ENCODE data around the gene TBC1D16. TPM values are rescaled to one million over a fixed set of nuclear protein-coding genes. Genes with fewer than 3 reads are reported as not detected.

TBC1D16 gene
- total RNA-seq, 2 donors from 2014 or later, result 1.9 to 2.6 TPM

- ATAC-seq, result no peak
- no peaks in the 10 kb centered on the region for H3K9me3 ChIP-seq (ENCODE audit: control insufficient read depth, low read length, poor library complexity, severe bottlenecking)
- Mint-ChIP-seq H3K27ac (peak overlapping the region; percentile 41), H3K27me3 (peaks cover 4% of the 10 kb centered on the region), H3K4me1 (no peaks in the 10 kb centered on the region), H3K4me3 (no peak overlapping the region), H3K36me3 (ENCODE audit: low read depth) (peaks cover 2% of the 10 kb centered on the region)
- no peak for DNase-seq
Measured at GRCh38 chr17:80045703-80046102, 10.0 kb upstream of the TBC1D16 start.

GRCh38 chr17:80043963-80044362, 8.3 kb upstream of the TBC1D16 start:
- Mint-ChIP-seq H3K27ac (no peak overlapping the region), H3K4me3 (no peak overlapping the region), H3K4me1 (peaks cover 2% of the 10 kb centered on the region), H3K27me3 (peaks cover 4% of the 10 kb centered on the region), H3K36me3 (ENCODE audit: low read depth) (peaks cover 3% of the 10 kb centered on the region)
- no peaks in the 10 kb centered on the region for H3K9me3 ChIP-seq (ENCODE audit: control insufficient read depth, low read length, poor library complexity, severe bottlenecking)
- DNase-seq, result no peak
- no peak for ATAC-seq

DNA sequence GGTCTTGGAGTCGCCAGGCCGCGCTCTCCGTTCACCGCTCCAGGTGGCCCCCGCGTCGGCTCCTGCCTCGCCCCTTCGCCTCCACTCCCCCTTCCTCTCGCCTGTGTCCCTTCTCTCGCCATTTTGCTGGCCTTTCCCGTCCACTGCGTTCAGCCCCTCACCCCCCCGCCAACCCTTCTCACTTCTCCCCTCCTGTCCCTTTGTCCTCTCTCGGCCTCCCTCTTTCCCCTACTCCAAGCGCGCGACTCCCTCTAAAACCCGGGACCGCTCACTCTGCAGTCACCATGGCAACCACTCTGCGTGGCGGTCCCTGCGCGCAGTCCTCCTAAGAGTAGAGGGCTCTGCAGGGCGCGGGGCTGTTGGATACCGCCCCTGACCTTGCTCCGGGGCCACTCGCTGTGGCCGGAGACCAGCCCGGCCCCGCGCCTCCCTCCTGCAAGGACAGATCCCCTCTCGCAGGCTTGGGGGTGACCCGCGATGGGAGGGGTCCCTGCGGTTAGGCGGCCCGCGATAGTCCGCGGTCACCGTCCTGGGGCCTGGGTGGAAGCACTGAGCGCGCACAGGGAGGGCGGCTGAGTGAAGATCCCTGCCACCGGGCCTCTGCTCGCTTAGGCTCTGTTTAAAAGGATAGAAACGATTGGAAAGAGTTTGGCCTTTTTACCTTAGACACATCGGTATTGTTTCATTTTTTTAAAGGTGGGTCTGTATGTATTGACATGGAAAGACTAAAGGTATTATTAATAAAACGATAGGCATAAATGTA, 1.2 kb upstream of the TBC1D16 start:
- H3K9me3 ChIP-seq (ENCODE audit: control insufficient read depth, low read length, poor library complexity, severe bottlenecking), result no peaks in the 10 kb centered on the region
- peaks cover 15% of the 10 kb centered on the region for H3K4me1 Mint-ChIP-seq
- peaks cover 5% of the 10 kb centered on the region for H3K27me3 Mint-ChIP-seq
- H3K27ac Mint-ChIP-seq, result peak overlapping the region; percentile 91
- peak overlapping the region; percentile 94 for H3K4me3 Mint-ChIP-seq
- DNase-seq, result peak; percentile 14 to 22 (median 19)
- peak; percentile 27 for ATAC-seq
- peaks cover 2% of the 10 kb centered on the region for H3K36me3 Mint-ChIP-seq (ENCODE audit: low read depth)

DNA sequence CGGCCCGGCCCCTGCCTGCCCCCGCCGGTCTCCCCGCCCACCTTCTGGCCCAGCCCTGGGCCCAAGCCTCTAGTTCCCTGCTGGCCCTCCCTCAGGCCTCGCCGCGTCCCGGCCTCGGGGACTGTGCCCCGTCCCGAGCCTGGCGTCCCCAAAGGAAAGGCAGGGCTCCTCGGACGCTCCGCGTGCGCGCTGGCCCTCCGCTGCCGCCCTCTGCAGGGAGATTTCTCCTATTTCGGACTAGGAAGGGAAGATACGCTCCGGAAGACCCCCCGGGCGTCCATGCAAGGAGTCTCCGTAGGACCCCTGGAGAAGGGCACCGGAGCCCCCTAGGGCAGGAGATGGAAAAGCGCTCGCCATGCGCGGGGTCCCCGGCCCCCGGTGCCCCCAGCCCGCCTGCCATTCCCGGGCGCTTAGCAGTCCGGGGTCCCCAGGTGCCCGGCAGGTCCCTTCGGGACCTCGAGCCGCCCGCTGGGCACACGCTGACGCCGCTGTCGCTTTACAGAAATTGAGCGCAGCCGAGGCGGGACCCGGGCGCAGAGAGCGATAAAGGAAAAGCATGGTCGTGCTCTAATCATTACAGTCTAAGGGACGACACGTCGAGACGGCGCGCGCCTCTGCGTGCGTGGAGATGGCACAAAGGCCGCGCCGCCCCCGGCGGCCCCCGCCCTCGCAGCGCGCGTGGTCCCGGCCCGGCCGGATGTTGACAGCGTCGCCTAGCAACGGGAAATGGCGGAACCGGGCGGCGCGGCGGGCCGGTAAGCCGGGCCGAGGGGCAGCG, 454 bp upstream of the TBC1D16 start, which contains the start of gene CCDC40:
CCDC40 (plus strand) TSS at position 706 of the 778 bp plus-strand sequence; CDS start at position 727, 21 bp downstream.
- H3K27ac Mint-ChIP-seq, result peak within 1 kb of the TSS; percentile 91
- H3K27me3 Mint-ChIP-seq, result peaks cover 5% of the 10 kb centered on the region
- no peaks in the 10 kb centered on the region for H3K9me3 ChIP-seq (ENCODE audit: control insufficient read depth, low read length, poor library complexity, severe bottlenecking)
- peaks cover 19% of the 10 kb centered on the region for H3K4me1 Mint-ChIP-seq
- peak; percentile 64 to 79 (median 75) for DNase-seq
- H3K4me3 Mint-ChIP-seq, result peak within 1 kb of the TSS; percentile 94
- peaks cover 2% of the 10 kb centered on the region for H3K36me3 Mint-ChIP-seq (ENCODE audit: low read depth)
- ATAC-seq, result peak; percentile 87

DNA sequence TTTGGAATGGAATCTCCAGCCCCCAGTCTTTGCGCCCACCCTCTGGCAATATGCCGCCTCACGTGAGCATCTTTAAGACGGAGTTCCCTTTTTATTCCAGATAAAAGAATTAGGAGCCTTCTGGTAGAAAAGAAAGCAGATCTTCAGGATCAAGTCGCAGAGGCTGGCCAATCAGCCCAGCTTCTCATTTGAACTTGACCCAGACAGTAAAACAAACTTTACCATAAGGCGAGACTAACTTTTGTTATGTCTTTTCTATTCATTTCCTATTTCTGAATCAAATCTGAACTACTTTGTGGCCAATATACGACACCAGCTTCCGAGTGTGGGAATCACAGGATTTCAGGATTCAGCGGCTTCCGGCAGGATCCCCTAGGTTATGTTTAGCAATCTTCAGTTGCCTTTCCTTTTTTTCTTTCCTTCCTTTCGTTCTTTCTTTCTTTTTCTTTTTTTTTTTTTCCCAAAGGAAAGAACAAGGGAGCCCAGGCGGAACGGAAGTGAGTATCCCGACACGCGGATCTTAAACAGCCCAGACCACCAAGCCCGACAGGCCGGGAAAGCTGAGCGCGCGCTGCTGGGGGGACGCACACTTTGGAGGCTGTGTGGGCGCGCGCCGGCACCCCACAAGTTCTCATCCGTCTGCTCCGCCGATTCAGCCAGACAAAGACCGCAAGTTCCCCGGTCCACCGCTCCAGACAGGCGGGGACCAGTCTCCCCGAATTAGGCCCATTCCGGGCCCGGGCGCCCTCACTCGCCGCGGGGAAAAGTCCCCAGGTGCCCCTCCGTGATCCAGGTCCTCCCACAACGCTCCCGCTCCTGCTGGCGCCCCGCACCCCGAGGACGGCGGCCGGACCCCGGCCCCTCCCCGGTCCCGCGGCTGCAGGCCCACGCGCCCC, 633 bp downstream of the TBC1D16 start:
- H3K4me3 Mint-ChIP-seq, result peak overlapping the region; percentile 90
- H3K27ac Mint-ChIP-seq, result peak overlapping the region; percentile 53
- ATAC-seq, result peak; percentile 43
- peaks cover 5% of the 10 kb centered on the region for H3K27me3 Mint-ChIP-seq
- peaks cover 2% of the 10 kb centered on the region for H3K36me3 Mint-ChIP-seq (ENCODE audit: low read depth)
- peaks cover 19% of the 10 kb centered on the region for H3K4me1 Mint-ChIP-seq
- H3K9me3 ChIP-seq (ENCODE audit: control insufficient read depth, low read length, poor library complexity, severe bottlenecking), result no peaks in the 10 kb centered on the region
- peak; percentile 30 to 38 (median 36) for DNase-seq

DNA sequence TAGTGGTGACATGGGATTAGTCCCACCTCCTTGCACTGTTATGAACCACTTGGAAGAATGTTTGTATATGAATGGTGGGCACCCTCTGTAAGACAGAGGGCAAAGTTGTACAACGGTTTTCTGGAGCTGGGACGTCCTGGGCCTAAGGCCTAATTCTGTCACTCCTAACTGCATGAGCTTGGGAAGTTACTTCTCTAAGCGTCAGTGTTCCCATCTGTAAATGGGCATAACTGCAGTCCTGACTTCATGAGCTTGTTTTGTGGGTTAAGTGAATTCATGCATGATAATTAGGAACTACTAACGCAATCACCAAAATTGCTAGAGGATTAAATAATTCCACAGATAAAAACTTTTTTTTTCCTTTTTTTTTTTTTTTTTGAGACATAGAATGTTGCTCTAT, 1.8 kb downstream of the TBC1D16 start:
- Mint-ChIP-seq H3K27me3 (peaks cover 5% of the 10 kb centered on the region), H3K4me3 (no peak overlapping the region), H3K36me3 (ENCODE audit: low read depth) (no peaks in the 10 kb centered on the region), H3K4me1 (peaks cover 19% of the 10 kb centered on the region), H3K27ac (no peak overlapping the region)
- ATAC-seq (no peak), DNase-seq (no peak)
- no peaks in the 10 kb centered on the region for H3K9me3 ChIP-seq (ENCODE audit: control insufficient read depth, low read length, poor library complexity, severe bottlenecking)

DNA sequence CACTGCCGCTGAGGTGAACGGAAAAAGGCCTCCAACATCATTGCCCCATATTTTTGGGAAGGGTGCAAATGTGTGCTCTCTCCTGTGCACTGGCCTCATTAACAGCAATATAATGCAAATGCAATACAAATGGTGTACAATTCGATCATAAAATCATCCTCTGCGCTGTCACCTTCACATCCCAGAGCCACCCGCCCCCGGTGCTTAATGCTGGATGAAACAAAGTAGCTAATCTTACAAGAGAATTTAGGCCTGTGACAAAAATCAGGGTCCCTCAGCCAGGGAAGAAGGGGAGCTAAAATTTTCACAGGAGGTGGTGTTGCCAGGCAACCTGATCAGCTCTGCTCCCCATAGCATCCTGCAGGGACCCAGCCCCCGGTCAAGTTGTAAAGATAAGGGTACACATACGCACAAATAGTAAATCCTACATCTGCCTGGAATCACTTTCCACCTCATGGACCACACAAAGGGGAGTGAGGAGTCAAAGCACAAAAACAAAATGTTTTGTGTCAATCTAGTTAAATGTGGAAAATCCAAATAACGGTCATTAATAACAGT, 3.0 kb downstream of the TBC1D16 start:
- peaks cover 5% of the 10 kb centered on the region for H3K27me3 Mint-ChIP-seq
- H3K9me3 ChIP-seq (ENCODE audit: control insufficient read depth, low read length, poor library complexity, severe bottlenecking), result no peaks in the 10 kb centered on the region
- no peak for ATAC-seq
- H3K36me3 Mint-ChIP-seq (ENCODE audit: low read depth), result no peaks in the 10 kb centered on the region
- H3K4me3 Mint-ChIP-seq, result no peak overlapping the region
- H3K27ac Mint-ChIP-seq, result no peak overlapping the region
- H3K4me1 Mint-ChIP-seq, result peaks cover 19% of the 10 kb centered on the region
- no peak for DNase-seq

DNA sequence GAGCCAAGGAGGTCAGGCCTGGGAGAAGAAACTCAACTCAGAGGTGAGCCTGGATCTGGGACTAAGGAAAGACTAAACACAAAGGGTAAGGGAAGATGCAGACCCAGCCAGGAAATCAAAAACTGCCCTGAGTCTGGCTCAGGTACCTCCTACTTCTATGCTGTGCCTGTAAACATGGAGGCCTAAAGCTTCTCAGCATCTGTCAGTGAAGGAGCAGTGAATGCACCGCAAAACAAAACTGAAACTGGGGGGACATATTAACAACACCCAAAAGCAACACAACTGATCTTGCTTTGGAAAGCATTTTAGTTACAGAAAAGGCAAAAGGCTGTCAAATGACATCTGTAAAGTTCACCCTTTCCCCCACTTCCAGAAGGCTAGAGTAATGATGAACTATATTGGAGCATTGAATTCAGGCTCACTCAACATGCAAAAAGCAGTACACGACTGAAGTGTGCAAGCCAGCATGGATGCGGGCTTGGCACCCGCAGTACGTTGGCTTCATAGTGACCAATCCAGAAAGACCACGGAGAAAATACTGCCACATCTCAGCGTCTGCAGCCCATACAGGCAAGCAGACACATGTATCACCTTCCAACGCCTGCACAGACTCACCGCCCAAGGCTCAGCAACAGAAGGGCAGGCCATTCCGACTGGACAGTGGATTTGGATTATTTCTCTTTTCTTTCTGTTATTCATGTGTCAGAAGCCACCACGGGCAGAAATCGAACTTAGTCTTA, 3.8 kb downstream of the TBC1D16 start:
- no peak for ATAC-seq
- H3K4me1 Mint-ChIP-seq, result peaks cover 15% of the 10 kb centered on the region
- no peak for DNase-seq
- H3K4me3 Mint-ChIP-seq, result no peak overlapping the region
- peaks cover 5% of the 10 kb centered on the region for H3K27me3 Mint-ChIP-seq
- H3K27ac Mint-ChIP-seq, result no peak overlapping the region
- H3K9me3 ChIP-seq (ENCODE audit: control insufficient read depth, low read length, poor library complexity, severe bottlenecking), result no peaks in the 10 kb centered on the region
- no peaks in the 10 kb centered on the region for H3K36me3 Mint-ChIP-seq (ENCODE audit: low read depth)

DNA sequence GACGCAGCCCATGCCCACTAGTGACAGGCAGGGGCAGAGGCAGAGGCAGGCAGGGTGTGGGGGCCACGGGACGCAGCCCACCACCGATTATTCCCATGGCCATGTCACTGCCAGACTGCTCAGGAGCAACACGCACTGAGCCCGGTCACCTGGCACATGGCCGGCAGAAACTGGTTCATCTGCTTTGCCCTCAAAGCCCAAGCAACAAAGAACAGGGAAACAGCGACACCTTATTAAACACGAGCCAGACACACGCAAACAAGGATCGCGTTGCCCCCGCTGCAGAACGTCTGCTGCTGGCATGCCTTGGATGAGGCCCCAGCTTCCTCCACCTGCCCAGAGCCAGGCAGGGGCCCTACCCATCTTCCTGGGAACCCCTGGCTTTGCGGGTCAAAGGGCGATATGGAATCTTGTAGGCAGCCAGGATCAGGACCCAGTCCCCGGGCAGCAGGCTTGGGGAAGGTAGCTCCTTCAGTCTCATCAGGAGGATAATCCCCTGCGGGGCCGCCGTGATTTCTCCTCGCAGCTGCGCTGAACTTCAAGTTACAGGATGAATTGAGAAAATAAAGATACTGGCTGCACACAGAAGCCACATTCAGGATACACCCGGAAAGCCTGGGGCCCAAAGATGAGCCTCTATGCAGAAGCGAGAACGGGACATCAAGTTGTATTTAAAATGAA, 4.8 kb downstream of the TBC1D16 start:
- no peaks in the 10 kb centered on the region for H3K9me3 ChIP-seq (ENCODE audit: control insufficient read depth, low read length, poor library complexity, severe bottlenecking)
- Mint-ChIP-seq H3K27ac (no peak overlapping the region), H3K36me3 (ENCODE audit: low read depth) (no peaks in the 10 kb centered on the region), H3K27me3 (peaks cover 5% of the 10 kb centered on the region), H3K4me1 (peaks cover 13% of the 10 kb centered on the region), H3K4me3 (no peak overlapping the region)
- DNase-seq (no peak), ATAC-seq (no peak)

GRCh38 chr17:80029258-80029974, 6.3 kb downstream of the TBC1D16 start:
- Mint-ChIP-seq H3K27me3 (no peaks in the 10 kb centered on the region), H3K27ac (no peak overlapping the region), H3K4me3 (peak overlapping the region; percentile 28), H3K36me3 (ENCODE audit: low read depth) (no peaks in the 10 kb centered on the region), H3K4me1 (peaks cover 9% of the 10 kb centered on the region)
- no peak for ATAC-seq
- no peak for DNase-seq
- H3K9me3 ChIP-seq (ENCODE audit: control insufficient read depth, low read length, poor library complexity, severe bottlenecking), result no peaks in the 10 kb centered on the region

DNA sequence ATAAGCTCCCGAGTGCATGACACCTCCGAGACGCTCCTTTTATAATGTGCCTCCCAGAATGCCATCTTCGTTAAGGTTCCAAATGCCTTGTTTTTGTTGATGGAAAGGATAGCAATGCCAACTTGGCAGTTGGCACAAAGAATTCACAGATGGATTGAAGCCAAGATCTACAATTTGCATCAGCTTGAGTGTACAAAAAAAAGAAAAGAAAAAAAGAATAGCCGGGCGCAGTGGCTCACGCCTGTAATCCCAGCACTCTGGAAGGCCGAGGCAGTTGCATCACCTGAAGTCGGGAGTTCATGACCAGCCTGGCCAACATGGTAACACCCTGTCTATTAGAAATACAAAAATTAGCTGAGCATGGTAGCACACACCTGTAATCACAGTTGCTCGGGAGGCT, 7.6 kb downstream of the TBC1D16 start:
- Mint-ChIP-seq H3K36me3 (ENCODE audit: low read depth) (no peaks in the 10 kb centered on the region), H3K27me3 (no peaks in the 10 kb centered on the region), H3K4me3 (no peak overlapping the region), H3K4me1 (peaks cover 9% of the 10 kb centered on the region), H3K27ac (no peak overlapping the region)
- ATAC-seq (no peak), DNase-seq (no peak)
- no peaks in the 10 kb centered on the region for H3K9me3 ChIP-seq (ENCODE audit: control insufficient read depth, low read length, poor library complexity, severe bottlenecking)

Measured in T-helper 17 cell (primary cell).